Cerebellar nuclear complex (tissue), 1 donor: ENCODE results near the gene PRKN.

Experiments
- DNase-seq, 2 experiments: peaks; one replicate each; lab custom pipeline; 2025; lab: John Stamatoyannopoulos, UW

PRKN gene

DNA sequence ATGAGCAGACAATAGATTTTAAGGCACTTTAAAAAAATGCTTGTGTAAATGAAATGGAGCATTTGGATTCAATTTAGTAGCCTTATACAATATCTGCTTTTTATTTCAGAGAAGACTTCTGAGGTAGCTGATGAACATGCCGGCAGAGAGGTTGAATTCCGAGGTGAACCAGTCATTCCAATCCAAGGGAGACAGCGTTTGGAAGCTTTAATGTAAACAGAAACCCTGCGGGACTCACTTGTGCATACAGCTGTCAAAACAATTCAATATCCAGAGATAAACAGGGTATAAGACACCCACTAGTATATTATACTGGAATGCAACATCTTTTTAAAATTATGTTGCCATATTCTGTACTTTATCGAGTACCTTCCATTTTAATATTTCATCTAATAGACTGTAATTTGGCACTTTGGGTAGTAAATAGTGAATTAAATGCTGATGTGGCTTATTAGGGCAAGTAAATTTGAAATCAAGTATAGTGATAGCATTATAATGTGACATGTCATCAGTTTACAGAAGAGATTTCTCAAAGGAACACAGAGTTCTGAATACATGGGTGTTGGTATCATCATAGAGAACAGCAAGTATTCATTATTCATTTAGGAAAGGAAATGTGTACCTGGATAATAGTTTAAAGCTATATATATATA is 347.7 kb downstream of the PRKN start:
- no peak for DNase-seq

DNA sequence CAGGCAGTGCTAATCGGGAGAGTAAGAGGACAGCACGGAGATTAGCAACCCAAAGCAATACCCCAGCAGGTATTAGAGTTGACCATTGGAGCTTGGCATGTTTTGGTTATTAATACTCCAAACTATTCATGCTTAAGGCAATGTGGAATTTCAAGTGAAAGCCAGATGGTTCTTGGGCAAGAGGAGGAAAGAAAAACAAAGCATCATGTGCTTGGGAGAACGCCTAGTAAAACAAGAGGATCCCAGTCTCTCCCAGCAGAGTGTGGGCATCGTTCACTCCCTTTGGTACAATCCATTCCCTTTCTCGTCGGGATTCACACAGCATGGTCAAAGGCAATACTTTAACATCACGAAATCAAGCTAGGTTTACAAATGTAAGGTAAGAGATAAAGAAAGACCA is 349.8 kb downstream of the PRKN start:
- no peak for DNase-seq

- no peak for DNase-seq
Measured at GRCh38 chr6:162373868-162374267, 353.7 kb downstream of the PRKN start.

DNA sequence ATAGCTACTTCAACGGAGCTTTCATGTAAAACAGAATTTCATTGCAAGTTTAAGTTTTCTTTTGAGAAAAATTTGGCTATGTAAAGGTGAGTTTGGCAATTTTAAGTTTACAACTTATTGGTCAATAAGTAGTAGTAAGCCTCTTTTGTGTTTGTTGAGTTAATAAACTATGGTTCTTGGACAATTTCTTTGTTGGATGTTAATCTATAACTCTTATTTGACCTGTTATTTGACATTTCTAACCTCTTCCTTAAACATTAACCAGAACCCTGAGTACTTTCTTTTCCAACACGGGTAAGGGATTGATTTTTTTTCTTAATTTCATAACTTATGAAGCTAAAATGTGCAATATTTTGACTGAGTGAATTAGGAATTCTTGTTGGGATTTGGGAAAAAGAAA is 354.4 kb downstream of the PRKN start:
- DNase-seq = no peak

- no peak for DNase-seq
Measured at GRCh38 chr6:162372106-162372505, 355.5 kb downstream of the PRKN start.

DNA sequence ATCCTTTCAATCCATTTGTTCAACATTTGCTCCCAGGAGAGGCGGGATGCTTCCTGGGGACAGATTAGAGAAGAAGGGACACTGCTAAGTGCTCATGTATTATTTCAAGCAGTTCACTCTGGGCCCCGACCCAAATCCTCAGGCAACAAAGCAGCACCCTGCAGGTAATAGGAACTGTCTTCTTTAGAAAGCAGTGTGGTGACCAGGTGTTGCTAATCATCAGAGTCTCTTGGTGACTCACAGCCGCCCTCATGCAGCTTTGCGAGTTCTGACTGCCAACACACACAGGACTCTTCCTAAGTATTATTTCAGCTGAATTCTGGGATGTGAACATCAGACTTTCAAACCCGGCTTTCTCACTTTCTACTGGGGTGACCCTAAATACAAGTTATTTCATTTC is 356.4 kb downstream of the PRKN start:
- no peak for DNase-seq

- no peak for DNase-seq
Measured at GRCh38 chr6:162369091-162369490, 358.5 kb downstream of the PRKN start.

DNA sequence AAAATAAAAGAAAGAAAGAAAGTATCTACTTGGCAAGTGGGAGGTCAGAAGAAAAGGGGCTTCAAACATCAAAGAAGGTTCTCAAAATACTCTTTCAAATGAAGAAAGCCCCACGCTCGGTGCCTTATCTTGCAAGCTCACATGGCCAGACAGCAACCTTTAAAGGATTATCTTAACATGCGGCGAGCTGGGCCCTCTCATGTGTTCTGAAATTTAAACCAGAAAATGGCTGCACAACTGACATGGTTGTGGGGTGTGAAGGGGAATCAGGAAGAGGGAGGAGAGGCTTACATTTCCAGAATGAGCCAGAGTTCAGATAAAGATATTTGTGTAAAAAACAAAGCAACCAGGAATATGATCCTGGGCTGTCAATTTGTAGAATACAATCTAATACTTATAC is 363.1 kb downstream of the PRKN start:
- DNase-seq = no peak

DNA sequence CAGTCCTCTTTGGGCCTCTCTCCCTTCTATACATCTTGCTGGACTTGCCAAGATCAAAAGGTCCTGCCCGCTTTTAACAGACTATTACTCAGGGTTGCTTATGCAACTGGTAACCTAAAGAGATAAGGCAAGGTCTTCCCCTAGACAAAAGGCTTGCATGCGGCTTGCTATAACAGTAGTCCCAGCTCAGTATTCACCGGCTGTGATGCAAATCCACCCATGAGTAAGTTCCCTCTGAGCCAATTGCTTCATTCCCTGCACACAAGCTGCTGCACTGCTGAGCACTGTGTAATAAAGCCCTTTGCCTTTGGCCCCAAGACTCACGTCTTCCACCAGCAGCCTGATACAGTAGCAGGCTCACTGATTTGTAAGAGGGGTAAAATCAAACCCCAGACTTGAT is 363.8 kb downstream of the PRKN start:
- no peak for DNase-seq

DNA sequence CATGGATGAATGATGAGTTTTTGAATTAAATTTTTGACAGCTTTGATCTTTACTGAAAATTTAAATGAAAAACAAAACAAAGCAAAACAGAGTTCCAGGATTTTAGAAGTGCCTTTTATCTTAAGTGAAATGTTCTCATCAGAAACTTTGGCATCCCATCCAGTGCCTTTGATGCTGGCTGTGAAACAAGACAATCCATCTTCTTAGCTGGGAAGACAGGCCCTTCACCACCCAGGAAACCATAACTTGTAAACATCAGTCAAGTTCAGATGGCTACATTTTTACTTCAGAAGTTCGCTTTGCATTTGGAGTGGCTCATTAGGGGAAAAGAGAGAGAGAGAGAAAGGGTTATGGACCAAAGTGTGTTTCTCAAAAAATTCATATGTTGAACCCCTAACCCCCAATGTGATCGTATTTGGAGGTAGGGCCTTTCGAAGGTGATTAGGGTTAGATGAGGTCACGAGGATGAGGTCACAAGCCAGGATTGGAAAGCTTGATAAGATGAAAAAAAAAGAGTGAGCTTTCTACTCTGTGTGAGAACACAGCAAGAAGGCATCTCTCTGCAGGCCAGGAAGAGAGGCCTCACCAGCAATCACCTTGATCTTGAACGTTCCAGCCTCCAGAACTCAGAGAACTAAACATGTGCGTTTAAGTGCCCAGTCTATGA is 366.5 kb downstream of the PRKN start:
- no peak for DNase-seq

GRCh38 chr6:162358625-162359024 is 368.9 kb downstream of the PRKN start:
- DNase-seq = no peak

- DNase-seq = no peak
Measured at GRCh38 chr6:162345051-162345511, 382.5 kb downstream of the PRKN start.

DNA sequence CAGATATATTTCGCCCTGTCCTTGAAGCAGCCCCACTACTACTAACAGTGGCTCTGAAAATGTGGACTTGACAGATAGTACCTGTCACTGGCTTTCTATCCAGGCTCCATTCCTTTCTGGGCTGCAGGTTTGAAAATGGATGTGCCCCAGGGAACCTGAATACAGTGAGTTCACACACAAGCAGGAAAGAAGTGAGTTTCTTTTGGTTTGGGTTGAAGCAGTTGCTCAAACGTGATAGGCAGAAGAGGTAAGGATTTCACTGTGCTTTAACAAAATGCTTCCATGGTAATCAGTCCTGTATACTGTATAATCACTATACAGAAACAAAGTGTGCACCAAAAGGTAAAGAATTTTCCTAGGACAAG is 382.9 kb downstream of the PRKN start:
- no peak for DNase-seq

- peak in 1 of 2 experiments; percentile 32 for DNase-seq
Measured at GRCh38 chr6:162343936-162344645, 383.5 kb downstream of the PRKN start.

GRCh38 chr6:162343198-162343935 is 384.2 kb downstream of the PRKN start:
- DNase-seq = no peak

DNA sequence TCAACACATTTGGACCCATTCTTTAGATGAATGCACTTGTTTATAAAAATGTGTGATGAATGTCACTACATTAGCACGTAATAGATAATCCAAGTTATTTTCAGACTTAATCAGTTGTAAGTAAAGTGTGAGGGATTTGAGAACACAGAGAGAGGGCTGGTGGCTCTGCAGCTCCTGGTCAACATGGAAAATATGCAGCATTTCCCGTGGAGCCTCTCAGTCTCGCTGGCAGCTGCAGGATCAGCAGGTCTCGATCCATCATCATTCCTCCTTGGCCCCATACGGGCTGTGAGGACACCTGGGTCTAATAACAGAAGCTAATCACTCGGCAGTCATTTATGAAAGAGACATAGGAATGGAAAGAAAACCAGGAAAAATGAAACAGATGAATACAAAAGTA is 390.2 kb downstream of the PRKN start:
- DNase-seq = no peak

- no peak for DNase-seq
Measured at GRCh38 chr6:162336359-162336758, 391.2 kb downstream of the PRKN start.

- no peak for DNase-seq
Measured at GRCh38 chr6:162332365-162332764, 395.2 kb downstream of the PRKN start.

- DNase-seq = peak in 1 of 2 experiments; percentile 18
Measured at GRCh38 chr6:162331911-162332310, 395.7 kb downstream of the PRKN start.

DNA sequence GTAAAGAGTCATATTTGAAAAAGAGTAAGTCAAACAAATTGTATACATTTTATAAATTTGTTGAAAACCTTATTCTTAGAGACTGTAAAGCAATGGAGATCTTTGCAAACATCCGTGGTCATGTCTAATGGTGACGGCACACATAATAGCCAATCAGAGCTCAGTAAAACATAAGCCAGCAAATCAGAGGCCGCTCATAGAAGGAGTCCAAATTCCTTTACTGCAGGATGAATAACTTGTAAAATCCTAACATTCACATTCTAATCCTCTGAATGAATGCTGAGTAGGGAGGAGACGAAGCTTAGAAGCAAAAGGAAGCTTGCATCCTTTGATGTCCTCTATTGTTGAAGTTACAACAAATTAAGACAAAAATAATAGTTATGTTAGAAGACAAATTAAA is 401.7 kb downstream of the PRKN start:
- no peak for DNase-seq

GRCh38 chr6:162325051-162325450 is 402.5 kb downstream of the PRKN start:
- no peak for DNase-seq

GRCh38 chr6:162315291-162315690 is 412.3 kb downstream of the PRKN start:
- no peak for DNase-seq
